ENCODE results near the gene LARGE2.

GRCh38 chr11:45949992-45950407, 27.5 kb downstream of the LARGE2 start:
- TF ChIP-seq PKNOX1 (IDR thresholded peaks at IDR 0.05), result no peak
- TF ChIP-seq MYNN (IDR thresholded peaks at IDR 0.05), result no peak
- TF ChIP-seq MYNN (CRISPR knock-in tag; IDR thresholded peaks at IDR 0.05), result no peak
- no peak for TF ChIP-seq GABPB1 (CRISPR knock-in tag; IDR thresholded peaks at IDR 0.05)
- TF ChIP-seq, protein P1, sequence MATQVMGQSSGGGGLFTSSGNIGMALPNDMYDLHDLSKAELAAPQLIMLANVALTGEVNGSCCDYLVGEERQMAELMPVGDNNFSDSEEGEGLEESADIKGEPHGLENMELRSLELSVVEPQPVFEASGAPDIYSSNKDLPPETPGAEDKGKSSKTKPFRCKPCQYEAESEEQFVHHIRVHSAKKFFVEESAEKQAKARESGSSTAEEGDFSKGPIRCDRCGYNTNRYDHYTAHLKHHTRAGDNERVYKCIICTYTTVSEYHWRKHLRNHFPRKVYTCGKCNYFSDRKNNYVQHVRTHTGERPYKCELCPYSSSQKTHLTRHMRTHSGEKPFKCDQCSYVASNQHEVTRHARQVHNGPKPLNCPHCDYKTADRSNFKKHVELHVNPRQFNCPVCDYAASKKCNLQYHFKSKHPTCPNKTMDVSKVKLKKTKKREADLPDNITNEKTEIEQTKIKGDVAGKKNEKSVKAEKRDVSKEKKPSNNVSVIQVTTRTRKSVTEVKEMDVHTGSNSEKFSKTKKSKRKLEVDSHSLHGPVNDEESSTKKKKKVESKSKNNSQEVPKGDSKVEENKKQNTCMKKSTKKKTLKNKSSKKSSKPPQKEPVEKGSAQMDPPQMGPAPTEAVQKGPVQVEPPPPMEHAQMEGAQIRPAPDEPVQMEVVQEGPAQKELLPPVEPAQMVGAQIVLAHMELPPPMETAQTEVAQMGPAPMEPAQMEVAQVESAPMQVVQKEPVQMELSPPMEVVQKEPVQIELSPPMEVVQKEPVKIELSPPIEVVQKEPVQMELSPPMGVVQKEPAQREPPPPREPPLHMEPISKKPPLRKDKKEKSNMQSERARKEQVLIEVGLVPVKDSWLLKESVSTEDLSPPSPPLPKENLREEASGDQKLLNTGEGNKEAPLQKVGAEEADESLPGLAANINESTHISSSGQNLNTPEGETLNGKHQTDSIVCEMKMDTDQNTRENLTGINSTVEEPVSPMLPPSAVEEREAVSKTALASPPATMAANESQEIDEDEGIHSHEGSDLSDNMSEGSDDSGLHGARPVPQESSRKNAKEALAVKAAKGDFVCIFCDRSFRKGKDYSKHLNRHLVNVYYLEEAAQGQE (IDR thresholded peaks at IDR 0.05; ENCODE audit: borderline replicate concordance), result no peak
- TF ChIP-seq, protein P1 (CRISPR knock-in tag; IDR thresholded peaks at IDR 0.05; ENCODE audit: low read depth), result no peak
- no peak for TF ChIP-seq HMG20A (CRISPR knock-in tag; conservative IDR thresholded peaks at IDR 0.05)
- no peak for TF ChIP-seq TCFL5 (CRISPR knock-in tag; conservative IDR thresholded peaks at IDR 0.05)
- no peak for TF ChIP-seq CTBP1 (IDR thresholded peaks at IDR 0.05; ENCODE audit: borderline replicate concordance)

All from K562 (cell line).